SK-N-MC (cell line): Measurements from ENCODE around the gene TPRX2.
"Not testable (repeated sequence)": the region's sequence is repeated elsewhere in the genome, so short reads cannot be mapped to it uniquely, and the experiment has no call there.

Experiments used
- DNase-seq: peaks from one replicate; pipeline ENCODE4 v3.0.0-alpha.2; 2011; ENCODE audit warnings: low read depth, low spot score
- H3K27ac ChIP-seq: fragments of 200-600 bp; sonication (generic); 2 replicates; pipeline ENCODE4 v1.5.1; 2016; ENCODE audit warnings: mixed run types
- H3K36me3 ChIP-seq: fragments of 200-600 bp; sonication (generic); 2 replicates; pipeline ENCODE4 v1.6.1; 2017; ENCODE audit warnings: antibody characterized with exemption, low read length, mixed read lengths; ENCODE audit not compliant: insufficient read depth
- H3K4me3 ChIP-seq: fragments of 200-600 bp; sonication (generic); 2 replicates; pipeline ENCODE4 v1.5.1; 2016
- H3K9ac ChIP-seq: fragments of 200-600 bp; sonication (generic); 2 replicates; pipeline ENCODE4 v1.8.0; 2017; ENCODE audit warnings: mixed run types, mixed read lengths; ENCODE audit not compliant: insufficient read length
- H3K9me3 ChIP-seq: fragments of 200-600 bp; sonication (generic); 2 replicates; pipeline ENCODE4 v1.6.1; 2017; ENCODE audit warnings: low read depth, mild to moderate bottlenecking, antibody characterized with exemption, low read length, moderate library complexity, mixed read lengths
- EZH2 ChIP-seq: fragments of 200-600 bp; sonication (generic); IDR thresholded peaks from one replicate; pipeline ENCODE4 v1.6.1; 2017; ENCODE audit warnings: antibody characterized with exemption
- FOXP2 ChIP-seq: optimal IDR thresholded peaks from 2 replicates; pipeline ENCODE3; 2011; ENCODE audit warnings: mild to moderate bottlenecking, moderate library complexity; ENCODE audit not compliant: insufficient read depth; ENCODE audit errors: extremely low read length, control extremely low read depth
- POLR2AphosphoS5 ChIP-seq: IDR thresholded peaks from 2 replicates; pipeline ENCODE4 v1.6.1; 2012; ENCODE audit warnings: mild to moderate bottlenecking, low read depth, low read length, borderline replicate concordance

Gene TPRX2

GRCh38 chr19:47858646-47859285 is at the start of gene TPRX2:
Gene TPRX2, plus strand, starts transcription at chr19:47859235. Its CDS starts 12 bp downstream, at chr19:47859247.
- H3K9me3 ChIP-seq, H3K36me3 ChIP-seq, H3K9ac ChIP-seq, H3K4me3 ChIP-seq, H3K27ac ChIP-seq, DNase-seq: not testable (repeated sequence)

- TF ChIP-seq FOXP2 (no peak), POLR2AphosphoS5 (no peak), EZH2 (no peak)
- H3K4me3 ChIP-seq, result no peak overlapping the region
- no peak overlapping the region for H3K27ac ChIP-seq
- H3K9me3 ChIP-seq, result no peaks in the 10 kb centered on the region
- H3K9ac ChIP-seq, result no peak overlapping the region
- no peak for DNase-seq
- H3K36me3 ChIP-seq, result no peaks in the 10 kb centered on the region
These were observed 45.6 kb upstream of the TPRX2 start for GRCh38 chr19:47813304-47813994.

- no peaks in the 10 kb centered on the region for H3K36me3 ChIP-seq
- no peak overlapping the region for H3K4me3 ChIP-seq
- TF ChIP-seq EZH2 (no peak), POLR2AphosphoS5 (no peak), FOXP2 (no peak)
- no peak overlapping the region for H3K9ac ChIP-seq
- no peak overlapping the region for H3K27ac ChIP-seq
- no peak for DNase-seq
- no peaks in the 10 kb centered on the region for H3K9me3 ChIP-seq
These were observed 45.1 kb upstream of the TPRX2 start for GRCh38 chr19:47813995-47814328.

- H3K27ac ChIP-seq, H3K9ac ChIP-seq, DNase-seq, H3K36me3 ChIP-seq, H3K9me3 ChIP-seq, H3K4me3 ChIP-seq: not testable (repeated sequence)
These were observed 42.8 kb upstream of the TPRX2 start for GRCh38 chr19:47816270-47816669.

- H3K27ac ChIP-seq, H3K4me3 ChIP-seq, H3K9me3 ChIP-seq, DNase-seq, H3K9ac ChIP-seq, H3K36me3 ChIP-seq: not testable (repeated sequence)
These were observed 40.8 kb upstream of the TPRX2 start for GRCh38 chr19:47818221-47818620.

- H3K4me3 ChIP-seq, result no peak overlapping the region
- no peak overlapping the region for H3K9ac ChIP-seq
- TF ChIP-seq FOXP2, result no peak
- TF ChIP-seq EZH2, result no peak
- no peak for TF ChIP-seq POLR2AphosphoS5
- no peak for DNase-seq
- no peaks in the 10 kb centered on the region for H3K9me3 ChIP-seq
- H3K27ac ChIP-seq, result no peak overlapping the region
- no peaks in the 10 kb centered on the region for H3K36me3 ChIP-seq
These were observed 39.2 kb upstream of the TPRX2 start for GRCh38 chr19:47819858-47820257.

GRCh38 chr19:47820410-47820809 is 38.6 kb upstream of the TPRX2 start:
- H3K9ac ChIP-seq, result no peak overlapping the region
- TF ChIP-seq POLR2AphosphoS5, result no peak
- no peak for TF ChIP-seq FOXP2
- TF ChIP-seq EZH2, result no peak
- DNase-seq, result no peak

GRCh38 chr19:47821460-47822020 is 37.5 kb upstream of the TPRX2 start, which contains the start of gene CRX:
Gene CRX, plus strand, starts transcription at chr19:47821937. Its CDS starts 12,507 bp downstream, at chr19:47834444.
- no peak for DNase-seq
- no peaks in the 10 kb centered on the region for H3K36me3 ChIP-seq
- H3K9ac ChIP-seq, result no peak within 1 kb of the TSS
- H3K9me3 ChIP-seq, result no peaks in the 10 kb centered on the region
- no peak within 1 kb of the TSS for H3K4me3 ChIP-seq
- no peak for TF ChIP-seq EZH2
- no peak for TF ChIP-seq POLR2AphosphoS5
- no peak for TF ChIP-seq FOXP2
- no peak within 1 kb of the TSS for H3K27ac ChIP-seq

More at GRCh38 chr19:47820410-47820809, 38.6 kb upstream of the TPRX2 start:
- no peak overlapping the region for H3K4me3 ChIP-seq
- no peaks in the 10 kb centered on the region for H3K36me3 ChIP-seq
- H3K9me3 ChIP-seq, result no peaks in the 10 kb centered on the region
- H3K27ac ChIP-seq, result no peak overlapping the region

GRCh38 chr19:47824396-47824795 is 34.6 kb upstream of the TPRX2 start:
- no peak overlapping the region for H3K27ac ChIP-seq
- TF ChIP-seq POLR2AphosphoS5 (no peak), FOXP2 (no peak), EZH2 (no peak)
- H3K36me3 ChIP-seq, result no peaks in the 10 kb centered on the region
- H3K4me3 ChIP-seq, result no peak overlapping the region
- H3K9ac ChIP-seq, result no peak overlapping the region
- DNase-seq, result no peak
- no peaks in the 10 kb centered on the region for H3K9me3 ChIP-seq

GRCh38 chr19:47826800-47827199 is 32.2 kb upstream of the TPRX2 start:
- Histone ChIP-seq H3K36me3 (no peaks in the 10 kb centered on the region), H3K9ac (no peak overlapping the region), H3K4me3 (no peak overlapping the region), H3K27ac (no peak overlapping the region), H3K9me3 (no peaks in the 10 kb centered on the region)
- no peak for DNase-seq
- TF ChIP-seq FOXP2, result no peak
- TF ChIP-seq POLR2AphosphoS5, result no peak
- TF ChIP-seq EZH2, result no peak
